Activated naive CD4-positive, alpha-beta T cell (primary cell): ENCODE results near the gene MAML3.

Source experiments
- DNase-seq, 4 experiments: peaks; one replicate each; lab custom pipeline; 2025; lab: John Stamatoyannopoulos, UW

The MAML3 gene

DNA sequence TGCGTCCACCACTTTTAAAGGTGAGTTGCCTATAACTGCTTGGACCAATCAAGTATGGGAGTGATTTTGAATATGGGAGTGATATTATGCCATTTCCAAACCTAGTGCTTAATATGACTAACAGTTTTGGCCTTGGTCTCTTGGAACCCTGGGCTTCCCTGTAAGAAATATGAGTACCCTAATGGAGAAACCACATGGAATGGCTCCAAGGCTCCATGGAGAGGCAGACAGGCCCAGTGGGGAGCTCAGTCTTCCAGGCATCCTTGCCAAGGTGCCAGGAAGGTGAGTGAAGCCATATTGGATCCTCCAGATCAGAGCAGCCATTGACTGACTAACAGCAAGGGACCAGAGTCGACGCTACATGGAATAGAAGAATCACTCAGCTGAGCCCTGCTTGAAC is 53.2 kb downstream of the MAML3 start:
- no peak for DNase-seq

DNA sequence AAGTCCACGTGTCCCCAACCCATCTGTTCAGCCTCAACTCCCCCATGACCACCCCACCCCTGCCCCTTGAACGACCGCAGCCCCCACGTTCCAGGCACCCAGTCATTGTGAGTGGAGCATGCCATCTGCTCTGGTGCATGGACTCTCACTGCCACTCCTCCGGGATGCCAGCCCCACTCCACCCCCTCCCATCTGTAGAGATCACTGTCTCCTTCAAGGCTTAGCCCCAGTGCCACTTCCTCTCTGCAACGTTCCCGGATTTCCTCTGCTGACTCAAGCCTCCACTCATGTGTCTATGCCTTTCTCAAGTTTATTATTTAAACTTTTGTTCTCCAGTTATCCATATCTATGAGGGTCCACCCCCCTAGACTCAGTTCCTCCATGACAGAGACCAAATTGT is 54.0 kb downstream of the MAML3 start:
- no peak for DNase-seq

DNA sequence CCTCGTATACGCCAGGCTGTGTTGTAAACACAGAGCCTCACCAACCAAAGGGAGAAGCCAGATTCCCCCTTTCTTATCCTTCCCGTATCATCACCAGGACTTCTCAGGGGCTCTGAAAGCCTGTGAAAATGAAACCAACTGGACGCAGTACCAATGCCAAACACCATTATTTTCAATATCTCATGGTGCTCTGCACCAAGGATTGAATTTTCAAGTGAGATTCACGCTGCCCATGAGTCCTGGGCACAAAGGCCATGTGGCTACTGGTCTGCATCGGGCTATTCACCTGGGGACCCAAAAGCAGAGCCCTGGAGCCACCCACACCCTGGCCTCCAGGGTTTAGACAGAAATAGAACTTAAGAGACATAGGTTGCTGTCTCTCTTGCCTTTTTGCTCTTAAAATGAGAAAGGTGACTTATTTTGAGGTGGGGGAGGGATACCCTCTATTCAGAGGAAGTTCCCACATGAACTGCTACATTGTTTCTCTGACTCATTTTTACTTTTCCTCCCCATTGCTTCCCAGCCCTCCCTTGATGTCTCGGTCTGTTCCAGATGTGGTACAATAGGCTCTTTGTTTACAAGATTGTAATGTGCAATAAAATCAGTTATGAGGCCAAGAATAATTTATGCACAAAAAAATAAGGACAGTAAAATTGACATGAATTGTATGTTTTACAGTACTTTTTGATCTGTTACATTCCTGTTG is 55.4 kb downstream of the MAML3 start:
- no peak for DNase-seq

DNA sequence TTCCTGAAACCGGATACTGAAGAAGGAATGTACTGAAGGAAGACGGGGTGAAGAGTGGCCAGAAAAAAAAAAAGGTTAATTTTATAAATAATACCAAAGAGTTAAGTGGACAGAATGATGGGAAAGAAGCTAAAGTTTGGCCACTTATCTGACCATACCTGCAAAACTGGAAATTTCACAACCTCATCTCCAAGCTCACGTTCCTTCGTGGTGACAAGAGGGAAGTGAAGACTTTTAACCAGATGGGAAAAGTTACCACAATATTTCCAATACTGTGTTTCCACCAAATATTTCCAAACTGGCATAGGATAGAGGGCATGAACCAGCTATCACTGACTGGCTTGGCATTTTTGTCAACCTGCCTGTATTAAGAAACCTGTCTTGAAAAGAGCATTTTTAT is 56.4 kb downstream of the MAML3 start:
- DNase-seq = no peak

DNA sequence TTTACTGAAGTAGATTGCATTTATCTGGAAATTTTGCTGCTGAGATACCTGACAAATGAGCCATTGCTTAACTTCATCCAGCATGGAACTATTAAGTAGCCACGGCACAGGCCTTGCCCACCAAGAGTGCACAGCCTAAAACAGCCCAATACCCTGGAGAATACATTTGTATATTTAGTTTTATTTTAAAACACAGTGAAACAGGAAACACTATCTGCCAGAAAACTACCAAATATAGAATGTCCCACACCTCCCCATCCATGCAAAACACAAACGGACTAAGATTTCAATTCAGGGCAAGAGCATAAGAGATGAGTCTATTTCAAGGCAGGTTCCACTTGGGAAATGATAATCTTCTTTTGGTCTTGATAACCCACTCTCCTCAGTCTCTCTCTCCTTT is 57.1 kb downstream of the MAML3 start:
- DNase-seq = no peak

DNA sequence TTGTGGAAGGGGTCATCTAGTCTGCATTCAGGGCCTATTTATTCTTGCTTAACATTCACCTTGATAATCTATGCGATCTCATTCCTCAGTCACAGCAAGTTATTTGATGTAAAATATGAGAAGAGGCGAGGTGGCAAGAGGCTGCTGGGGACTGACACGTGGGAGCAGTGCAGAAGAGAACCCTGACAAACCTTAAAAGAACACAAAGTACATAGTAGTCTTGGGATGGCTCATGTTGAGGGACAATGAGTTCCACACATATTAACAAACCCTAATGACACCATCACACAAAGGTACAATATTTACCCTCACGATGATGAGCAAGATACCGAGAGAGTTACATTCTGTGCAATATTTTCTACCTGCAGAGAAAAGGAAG is 57.5 kb downstream of the MAML3 start:
- peak in 1 of 4 experiments; percentile 6 for DNase-seq

DNA sequence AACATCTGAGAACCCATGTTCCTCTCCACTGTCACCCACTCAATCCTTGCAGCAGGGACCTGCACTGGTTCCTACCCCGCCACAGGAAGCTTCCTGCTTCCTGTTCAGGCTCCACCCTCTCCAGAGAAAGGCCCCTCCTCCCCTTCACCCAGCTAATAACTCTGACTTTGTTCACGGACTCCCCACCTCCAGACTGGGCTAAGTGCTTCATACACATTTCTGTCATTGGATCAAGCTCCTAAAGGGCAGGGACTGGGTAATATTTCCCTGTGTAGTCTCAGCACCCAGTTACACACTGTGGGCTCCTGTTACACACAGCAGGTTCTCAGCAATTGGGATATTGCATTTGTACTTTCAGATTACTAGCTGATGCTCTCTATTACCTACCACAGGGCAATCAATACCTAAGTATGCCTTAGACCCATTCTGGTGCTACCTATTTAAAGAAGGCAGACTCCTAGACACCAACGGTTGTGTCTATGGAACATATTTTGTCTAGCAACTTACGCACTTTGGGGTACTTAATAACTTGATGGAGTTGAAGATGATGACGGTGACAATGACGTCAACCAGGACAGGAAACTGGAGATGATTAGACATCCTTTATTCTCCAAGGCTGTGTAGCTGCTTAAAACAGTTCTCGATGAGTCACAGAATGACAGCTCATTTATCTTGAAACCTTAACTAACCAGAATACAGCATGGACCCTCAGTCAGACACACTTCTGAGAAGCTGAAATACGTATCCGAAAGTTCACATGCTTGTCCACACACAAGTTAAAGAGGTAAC is 58.1 kb downstream of the MAML3 start:
- DNase-seq = peak in 2 of 4 experiments; percentile 5 to 17

DNA sequence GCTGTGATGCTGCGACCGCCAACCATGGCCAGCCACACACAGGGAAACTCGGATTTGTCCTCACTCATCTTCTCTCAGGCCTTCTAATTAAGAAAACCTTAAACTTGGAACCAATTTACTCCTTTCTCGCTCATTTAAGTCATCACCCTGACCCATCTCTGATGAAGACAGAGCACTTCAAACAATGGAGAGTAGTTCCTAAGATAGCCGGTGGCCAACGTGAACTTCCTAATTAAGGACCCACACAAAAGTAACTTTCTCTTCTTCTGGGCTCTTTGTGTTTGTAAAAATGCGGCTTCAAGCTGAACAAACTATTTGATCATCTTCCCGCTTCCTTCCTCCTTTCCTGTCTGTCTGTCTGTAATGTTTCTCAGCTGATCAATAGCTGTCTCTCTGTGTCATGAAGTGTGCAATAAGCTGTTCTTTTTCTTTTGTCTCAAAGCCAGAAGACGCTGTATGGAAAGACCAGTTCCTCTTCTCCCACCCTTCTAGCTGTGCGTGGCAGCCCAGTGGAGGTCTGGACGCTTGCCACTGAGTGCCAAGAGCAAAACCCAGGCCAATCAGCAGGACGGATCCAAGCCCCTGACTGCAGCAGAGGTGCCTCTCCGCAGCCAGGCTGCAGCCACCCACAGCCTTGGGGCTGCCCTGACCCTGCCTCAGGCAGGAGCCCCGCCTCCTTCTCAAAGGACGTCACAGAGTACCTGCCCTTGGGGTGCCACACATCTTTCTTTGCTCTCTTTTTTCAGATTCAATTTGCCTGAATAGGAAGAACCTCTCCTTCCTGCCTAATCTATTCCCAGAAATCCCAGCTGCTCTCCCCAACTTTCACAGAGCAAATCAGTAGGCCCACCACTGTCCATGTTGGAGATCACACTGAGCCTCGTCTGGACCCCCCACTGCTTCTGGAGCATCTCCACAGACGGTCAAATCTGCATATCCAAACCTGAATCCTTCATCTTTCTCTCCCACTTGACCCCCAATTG is 59.3 kb downstream of the MAML3 start:
- peak in 3 of 4 experiments; percentile 3 to 49 (median 19) for DNase-seq

DNA sequence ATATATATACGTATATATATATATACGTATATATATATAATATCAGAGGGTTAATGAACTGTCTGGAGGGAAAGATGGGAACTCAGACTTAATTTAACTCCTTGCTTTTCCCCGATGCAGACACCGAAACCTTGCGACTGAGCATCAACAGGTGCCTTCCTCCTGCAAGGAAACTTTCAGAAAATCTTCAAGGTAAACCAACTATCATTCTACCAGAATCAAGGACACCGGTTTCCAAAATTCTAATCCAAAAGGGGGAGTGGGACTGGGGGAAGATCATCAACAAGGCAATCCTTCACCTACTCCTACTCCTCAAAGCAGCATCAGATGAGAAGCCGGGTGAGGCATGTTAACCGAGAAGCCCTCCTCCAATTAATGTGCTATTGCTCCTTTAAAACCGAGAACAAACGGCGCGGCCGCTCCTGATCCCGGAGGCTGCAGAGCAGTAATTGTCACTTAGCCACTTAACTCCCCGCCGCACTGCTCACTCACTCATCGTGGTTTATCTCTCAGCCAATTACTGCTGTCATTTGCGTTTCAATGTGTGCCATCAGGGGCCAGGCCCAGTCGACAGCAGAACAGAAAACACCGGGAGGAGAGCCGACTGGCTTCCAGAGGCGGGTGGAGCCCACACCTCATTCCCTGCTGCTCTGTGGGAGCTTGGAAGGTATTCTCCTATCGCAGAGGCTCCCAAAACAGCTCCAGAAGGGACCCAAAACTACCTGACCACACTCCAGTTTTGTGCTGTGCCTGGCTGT is 61.7 kb downstream of the MAML3 start:
- DNase-seq = no peak

DNA sequence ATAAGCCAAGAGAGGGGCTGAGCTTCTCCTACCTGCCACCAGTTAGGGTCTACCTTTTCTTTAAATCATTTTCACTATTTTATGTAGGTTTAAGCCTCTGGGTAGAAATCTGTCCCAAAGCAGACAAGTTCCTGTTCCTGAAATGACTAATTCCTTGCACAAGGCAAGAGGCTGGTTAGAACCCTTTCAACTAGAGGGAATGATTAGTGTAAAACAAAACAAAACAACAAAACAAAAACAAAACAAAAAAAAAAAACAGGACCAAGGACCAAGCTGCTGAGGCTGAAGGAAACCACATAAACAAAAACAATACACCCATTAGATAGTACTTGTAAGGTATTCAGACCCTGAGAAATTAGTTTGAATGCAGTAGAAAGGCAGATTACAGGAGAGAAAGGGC is 62.7 kb downstream of the MAML3 start:
- DNase-seq = no peak

DNA sequence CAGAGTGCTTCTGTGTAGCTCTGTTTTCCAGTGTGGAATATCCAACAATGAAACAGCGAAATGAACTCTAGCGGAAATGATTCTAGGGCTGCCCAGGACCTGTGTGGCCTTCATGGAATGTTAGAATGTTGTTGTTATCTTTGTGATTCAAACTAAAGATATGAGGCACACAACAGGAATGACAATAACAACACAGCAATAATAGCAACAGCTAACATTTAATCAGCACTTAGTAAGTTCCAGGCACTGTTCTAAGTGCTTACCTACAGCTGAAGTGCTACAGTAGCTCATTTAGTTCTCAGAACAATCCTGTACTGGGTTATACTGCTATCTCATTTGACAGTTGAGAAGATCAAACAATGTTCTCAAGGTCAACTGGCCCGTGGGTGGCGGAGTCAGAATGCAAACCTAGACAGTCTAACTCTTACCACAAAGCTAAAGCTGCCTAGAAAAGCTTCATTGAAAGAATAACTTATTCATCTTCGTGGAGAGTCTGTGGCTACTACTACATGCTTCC is 63.7 kb downstream of the MAML3 start:
- no peak for DNase-seq

DNA sequence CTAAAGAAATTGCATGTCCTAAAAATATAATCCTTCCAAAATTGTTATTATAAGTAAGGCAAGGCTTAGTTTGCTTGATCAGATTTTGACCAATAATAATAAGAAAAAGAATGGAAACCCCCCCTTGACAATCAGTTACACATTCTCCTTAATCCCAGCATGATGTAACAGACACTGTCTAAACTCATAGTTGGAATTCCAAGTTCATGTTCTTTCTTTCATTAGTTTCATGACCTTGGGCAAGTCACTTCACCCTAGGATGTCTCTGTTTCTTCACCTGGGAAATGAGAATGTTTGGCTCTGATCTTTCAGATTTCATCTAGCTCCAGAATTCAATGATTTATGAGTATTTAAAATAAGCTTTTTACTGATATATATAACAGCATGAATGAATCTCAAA is 64.8 kb downstream of the MAML3 start:
- DNase-seq = no peak

DNA sequence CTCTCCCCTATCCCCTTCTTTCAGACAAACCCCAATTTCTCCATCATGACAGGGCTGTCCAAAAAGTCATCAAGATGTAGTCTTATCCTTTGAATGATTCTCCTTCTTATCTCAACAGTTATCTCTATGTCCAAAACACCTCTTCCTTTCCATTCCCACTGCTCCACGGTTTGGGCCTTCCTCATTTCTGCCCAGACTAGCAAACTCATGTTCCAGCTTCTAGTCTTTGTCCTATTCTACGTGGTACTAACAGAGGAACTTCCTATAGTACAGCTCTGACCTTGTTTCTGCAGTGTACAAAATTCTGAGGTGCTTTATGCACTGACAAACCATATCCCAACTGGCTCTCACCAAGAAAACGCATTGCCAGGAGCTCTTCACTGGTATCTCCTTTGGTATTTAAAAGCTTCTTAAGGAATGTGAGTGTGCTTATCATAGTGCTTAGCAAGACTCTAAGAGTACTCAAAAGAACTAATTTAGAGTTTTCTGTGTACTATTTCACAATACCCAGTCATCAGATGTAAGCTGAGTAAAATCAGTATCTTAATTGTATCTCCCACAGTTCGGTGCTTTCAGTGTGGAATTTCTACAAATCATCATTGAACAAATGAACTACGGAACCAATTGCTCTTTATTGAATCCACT is 65.5 kb downstream of the MAML3 start:
- no peak for DNase-seq

DNA sequence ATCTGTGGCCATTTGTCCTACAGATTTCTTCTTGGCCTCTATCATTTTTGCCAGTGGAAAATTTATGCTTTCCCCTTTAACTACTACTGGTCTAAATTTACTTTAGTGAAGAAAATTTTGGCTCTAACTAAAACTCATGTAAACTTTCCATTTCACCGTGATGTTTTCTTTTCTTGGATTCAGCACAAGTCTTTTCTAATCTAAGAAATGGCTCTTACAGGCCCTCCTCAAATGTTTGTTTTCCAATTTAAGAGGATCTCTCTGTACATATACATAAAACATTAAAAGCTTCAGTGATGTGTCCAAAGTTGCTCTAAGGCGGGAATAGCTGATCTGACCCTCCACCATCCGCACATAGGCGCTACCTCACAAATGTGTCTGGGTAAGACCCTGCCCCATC is 68.1 kb downstream of the MAML3 start:
- DNase-seq = no peak

DNA sequence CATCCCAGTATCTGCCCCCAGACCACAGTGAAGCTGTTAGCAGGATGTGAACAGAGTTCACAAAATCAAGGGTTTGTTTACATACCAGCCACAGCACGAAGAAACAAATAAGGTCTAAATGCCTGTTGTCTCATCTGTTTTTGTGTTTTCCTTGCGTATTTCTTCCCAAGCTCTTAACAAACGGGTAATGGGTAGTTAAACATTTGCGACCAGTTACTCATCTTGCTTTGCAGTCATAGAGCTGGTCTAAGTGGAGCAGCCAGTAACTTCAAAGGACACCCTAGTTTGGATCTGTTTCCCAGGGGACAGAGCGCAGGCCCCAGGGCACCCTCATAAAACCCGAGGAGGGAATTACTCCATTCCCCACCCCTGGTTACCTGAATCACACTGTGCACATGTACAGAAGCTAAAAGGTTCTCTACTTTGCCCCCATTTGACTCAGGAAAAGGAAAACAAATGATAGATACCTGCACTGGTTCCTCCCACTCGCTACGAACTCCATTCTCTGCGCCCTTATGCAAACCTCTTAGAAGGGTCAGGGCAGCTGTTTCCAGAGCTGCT is 68.8 kb downstream of the MAML3 start:
- no peak for DNase-seq

DNA sequence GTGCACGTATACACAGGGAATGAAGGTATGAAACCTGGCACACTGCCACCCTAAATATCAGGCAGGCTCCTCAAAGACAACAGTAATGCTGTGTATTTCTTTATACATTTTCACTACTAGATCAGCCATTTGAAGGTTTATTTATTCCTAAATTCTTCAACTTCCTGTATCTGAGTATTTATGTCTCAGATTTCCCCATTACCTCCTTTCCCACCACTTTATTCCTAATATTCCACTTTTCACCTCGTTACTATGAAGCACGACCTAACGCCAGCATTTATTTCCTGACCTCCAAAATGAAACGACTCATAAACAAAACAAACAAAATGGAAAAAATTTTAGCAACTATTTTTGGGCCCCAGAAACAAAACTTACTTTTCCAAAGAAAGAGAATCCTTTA is 69.6 kb downstream of the MAML3 start:
- no peak for DNase-seq

DNA sequence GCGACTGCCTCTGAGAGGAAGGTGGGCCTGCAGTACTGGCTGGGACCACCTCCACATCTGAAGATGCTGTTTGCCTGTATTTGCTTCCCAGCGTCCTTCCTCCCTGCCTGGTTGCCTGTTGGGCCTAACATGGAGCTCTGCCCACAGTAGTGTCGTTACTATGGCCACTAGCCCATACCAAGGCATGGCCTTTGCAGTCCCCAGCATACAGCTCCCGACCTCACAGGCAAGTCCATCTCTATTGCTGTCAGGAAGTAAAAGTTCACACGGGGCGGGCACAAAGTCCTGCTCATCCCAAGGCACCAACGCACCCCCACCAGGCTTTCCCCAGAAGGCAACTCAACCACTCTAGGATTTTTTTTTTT is 71.6 kb downstream of the MAML3 start:
- no peak for DNase-seq

DNA sequence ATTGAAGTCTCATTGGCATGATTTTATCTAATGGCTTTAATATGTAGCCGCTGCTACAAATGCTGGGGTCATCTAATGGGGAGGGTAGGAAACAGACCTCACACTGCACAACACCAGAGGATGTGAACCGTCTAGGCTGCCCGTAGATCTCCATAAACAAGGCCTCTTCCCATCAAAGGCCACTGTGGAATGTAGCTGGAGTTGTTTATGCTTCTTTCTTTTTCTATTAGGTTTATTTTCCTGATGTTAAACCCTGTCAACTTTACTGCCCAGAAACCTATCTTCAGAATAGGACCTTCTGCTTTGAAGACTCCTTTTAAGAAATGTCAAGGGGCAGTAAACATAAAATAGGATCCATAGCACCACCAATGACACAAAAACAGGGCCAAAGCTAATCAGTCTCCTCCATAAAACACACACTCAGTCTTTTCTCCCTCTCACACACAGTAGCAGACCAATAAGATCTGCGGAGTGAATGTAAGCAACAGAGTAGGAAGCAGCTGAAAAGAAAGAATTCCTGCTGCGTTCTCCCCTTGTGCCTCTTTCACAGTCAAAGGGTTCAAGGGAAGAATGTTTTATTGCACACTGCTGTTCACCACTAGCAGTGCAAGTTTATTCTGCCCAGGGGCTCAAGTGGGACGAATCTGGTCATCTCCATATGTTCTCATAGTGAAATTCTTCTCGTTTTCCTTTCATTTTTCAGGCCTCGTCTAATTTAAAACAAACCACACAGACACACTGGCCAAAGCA is 72.2 kb downstream of the MAML3 start:
- no peak for DNase-seq

DNA sequence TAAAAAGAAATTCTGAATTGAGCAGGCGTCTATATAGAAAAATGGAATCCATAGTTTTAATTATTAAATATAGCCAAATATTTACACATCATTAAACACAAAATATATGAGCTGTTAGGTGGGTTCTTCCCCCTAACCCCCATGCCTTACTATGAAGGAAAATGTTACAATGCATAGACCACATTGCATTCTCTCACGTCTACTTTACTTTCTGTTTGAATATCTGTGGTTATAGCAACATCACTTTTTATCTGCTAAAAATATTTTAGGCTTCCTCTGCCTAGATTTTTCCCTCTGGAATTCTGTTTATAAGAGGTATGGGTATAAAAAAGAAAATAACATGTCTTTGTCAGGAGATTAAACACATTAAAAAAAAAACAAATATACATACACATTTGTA is 73.1 kb downstream of the MAML3 start:
- no peak for DNase-seq

DNA sequence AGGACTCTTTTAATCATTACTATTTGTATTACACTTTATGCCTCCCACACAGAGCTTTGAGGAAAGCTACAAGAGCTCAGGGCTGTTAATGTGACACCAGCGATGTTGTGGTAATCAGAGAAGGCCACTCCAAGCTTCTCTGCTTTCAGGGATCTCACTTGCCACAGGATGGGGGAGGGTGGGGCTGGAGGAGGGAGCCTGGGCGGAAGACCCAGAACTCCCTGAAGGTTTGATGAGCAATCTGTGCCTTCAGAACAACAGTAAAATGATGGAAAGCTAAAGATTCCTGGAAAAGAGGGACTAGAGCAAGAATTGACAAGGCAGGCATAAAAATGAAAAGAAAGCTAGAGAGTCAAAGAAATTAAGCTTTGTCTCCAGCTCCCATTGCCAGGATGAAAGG is 75.6 kb downstream of the MAML3 start:
- no peak for DNase-seq
